ENCODE results near the gene PLEKHJ1.

Gene PLEKHJ1

DNA sequence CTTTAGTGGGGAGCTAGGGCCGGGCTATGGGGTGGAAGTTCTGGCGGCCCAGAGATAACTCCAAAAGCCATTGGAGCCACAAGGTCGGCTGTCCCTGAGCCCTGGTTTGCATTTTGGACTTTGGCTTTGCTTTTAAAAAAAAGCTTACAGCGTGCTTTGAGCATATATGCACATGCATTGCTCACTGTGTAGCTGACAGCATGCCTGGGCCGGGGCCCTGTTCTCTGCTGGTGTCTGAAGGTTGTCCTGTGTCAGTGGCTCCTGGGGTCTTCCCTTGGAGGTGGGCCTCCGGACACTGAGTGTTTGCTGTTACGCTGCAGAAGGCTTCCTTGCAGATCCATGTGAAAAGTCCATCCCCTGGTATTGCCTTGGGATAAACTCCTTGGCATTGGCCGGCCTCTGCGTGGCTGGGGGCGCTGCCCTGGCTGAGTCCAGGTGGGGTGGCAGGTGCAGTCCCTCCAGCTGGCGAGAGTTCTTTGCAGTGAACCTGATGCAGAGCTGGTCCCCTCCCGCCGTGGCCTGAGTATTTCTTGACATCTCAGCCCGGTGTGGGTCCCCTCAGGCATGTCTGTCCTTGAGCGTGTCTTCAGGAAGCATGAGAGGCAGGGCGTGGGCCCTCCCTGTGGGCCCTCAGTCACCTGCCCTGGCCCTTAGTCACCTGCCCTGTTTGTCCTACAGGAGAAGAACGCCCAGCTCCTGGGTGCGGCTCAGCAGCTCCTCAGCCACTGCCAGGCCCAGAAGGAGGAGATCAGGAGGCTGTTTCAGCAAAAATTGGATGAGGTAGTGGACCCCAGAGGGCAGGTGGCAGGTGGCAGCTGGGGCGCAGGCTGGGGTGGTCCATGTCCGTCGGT lies 23.0 kb downstream of the PLEKHJ1 start:
- no peak for DNase-seq (ENCODE audit: low spot score)

DNA sequence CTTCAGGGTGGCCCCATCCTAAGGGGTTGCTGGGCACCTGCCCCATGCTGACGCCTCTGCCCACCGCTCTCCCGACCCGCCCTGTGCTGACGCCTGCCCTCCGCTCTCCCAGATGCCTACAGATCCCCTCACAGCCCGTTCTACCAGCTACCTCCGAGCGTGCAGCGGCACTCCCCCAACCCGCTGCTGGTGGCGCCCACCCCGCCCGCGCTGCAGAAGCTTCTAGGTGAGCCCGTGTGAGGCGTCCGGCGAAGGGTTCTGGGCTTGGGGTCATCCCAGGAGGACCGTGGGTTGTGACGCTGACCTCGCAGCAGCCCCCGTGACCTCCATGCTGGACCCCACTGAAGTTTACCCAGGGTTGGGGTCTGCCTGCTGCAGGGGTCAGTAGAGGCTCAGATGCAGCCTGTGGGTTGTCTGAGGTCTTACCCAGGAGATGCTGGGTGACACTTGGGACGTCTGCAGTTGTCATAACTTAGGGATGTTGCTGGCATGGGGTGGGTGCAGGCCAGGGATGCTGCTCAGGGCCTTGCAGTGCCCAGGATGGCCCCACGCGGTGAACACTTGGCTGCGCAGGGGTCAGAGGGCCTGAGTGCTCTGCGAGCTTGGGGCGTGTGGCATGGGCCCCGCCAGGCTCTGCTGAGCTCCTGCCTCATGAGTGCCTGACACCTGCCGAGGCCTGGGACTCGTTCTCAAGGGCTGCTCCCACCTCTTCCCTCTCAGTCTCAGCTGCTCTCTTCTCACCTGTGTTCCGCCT lies 25.0 kb downstream of the PLEKHJ1 start:
- DNase-seq (ENCODE audit: low spot score): no peak
- TF ChIP-seq, protein P1, sequence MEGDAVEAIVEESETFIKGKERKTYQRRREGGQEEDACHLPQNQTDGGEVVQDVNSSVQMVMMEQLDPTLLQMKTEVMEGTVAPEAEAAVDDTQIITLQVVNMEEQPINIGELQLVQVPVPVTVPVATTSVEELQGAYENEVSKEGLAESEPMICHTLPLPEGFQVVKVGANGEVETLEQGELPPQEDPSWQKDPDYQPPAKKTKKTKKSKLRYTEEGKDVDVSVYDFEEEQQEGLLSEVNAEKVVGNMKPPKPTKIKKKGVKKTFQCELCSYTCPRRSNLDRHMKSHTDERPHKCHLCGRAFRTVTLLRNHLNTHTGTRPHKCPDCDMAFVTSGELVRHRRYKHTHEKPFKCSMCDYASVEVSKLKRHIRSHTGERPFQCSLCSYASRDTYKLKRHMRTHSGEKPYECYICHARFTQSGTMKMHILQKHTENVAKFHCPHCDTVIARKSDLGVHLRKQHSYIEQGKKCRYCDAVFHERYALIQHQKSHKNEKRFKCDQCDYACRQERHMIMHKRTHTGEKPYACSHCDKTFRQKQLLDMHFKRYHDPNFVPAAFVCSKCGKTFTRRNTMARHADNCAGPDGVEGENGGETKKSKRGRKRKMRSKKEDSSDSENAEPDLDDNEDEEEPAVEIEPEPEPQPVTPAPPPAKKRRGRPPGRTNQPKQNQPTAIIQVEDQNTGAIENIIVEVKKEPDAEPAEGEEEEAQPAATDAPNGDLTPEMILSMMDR (IDR thresholded peaks at IDR 0.05; ENCODE audit: extremely low read depth, insufficient read depth, missing control alignments): no peak
- in situ Hi-C loops (cut with MboI; ENCODE audit: low pct_unique_long_range_greater_than_20kb, low sequenced_read_pairs, unreplicated experiment): no loop called here

More for the DNA sequence above, 23.0 kb downstream of the PLEKHJ1 start:
- in situ Hi-C loops (cut with MboI; ENCODE audit: low pct_unique_long_range_greater_than_20kb, low sequenced_read_pairs, unreplicated experiment): no loop called here
- TF ChIP-seq, protein P1 (IDR thresholded peaks at IDR 0.05; ENCODE audit: extremely low read depth, insufficient read depth, missing control alignments): no peak

GRCh38 chr19:2210206-2210605 lies 25.9 kb downstream of the PLEKHJ1 start:
- in situ Hi-C loops (cut with MboI; ENCODE audit: low pct_unique_long_range_greater_than_20kb, low sequenced_read_pairs, unreplicated experiment): no loop called here
- TF ChIP-seq, protein P1 (IDR thresholded peaks at IDR 0.05; ENCODE audit: extremely low read depth, insufficient read depth, missing control alignments): no peak
- DNase-seq (ENCODE audit: low spot score): no peak

- in situ Hi-C loops (cut with MboI; ENCODE audit: low pct_unique_long_range_greater_than_20kb, low sequenced_read_pairs, unreplicated experiment): no loop called here
- no peak for DNase-seq (ENCODE audit: low spot score)
- TF ChIP-seq, protein P1 (IDR thresholded peaks at IDR 0.05; ENCODE audit: extremely low read depth, insufficient read depth, missing control alignments): no peak
These were observed 26.7 kb downstream of the PLEKHJ1 start for GRCh38 chr19:2209408-2209807.

DNA sequence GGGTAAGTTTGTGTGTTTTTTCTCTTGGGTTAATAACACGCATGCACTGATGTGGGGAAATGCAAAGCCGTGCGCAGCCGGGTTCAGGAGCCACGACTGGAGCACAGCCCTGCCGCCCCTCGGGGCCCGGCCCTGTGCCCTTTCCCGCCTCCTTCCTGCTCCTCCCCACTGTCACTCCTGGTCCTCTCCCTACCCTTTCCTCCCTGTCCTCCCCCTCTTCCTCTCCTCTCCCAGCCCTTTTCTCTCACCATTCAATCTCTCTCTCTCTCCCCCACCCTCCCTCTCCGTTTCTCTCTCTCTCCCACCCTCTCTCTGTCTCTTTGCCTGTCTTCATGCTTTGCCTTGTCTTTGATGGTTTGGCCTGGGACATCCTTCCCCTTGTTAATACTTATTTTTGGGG lies 27.2 kb downstream of the PLEKHJ1 start:
- in situ Hi-C loops (cut with MboI; ENCODE audit: low pct_unique_long_range_greater_than_20kb, low sequenced_read_pairs, unreplicated experiment): no loop called here
- TF ChIP-seq, protein P1 (IDR thresholded peaks at IDR 0.05; ENCODE audit: extremely low read depth, insufficient read depth, missing control alignments): no peak
- no peak for DNase-seq (ENCODE audit: low spot score)

DNA sequence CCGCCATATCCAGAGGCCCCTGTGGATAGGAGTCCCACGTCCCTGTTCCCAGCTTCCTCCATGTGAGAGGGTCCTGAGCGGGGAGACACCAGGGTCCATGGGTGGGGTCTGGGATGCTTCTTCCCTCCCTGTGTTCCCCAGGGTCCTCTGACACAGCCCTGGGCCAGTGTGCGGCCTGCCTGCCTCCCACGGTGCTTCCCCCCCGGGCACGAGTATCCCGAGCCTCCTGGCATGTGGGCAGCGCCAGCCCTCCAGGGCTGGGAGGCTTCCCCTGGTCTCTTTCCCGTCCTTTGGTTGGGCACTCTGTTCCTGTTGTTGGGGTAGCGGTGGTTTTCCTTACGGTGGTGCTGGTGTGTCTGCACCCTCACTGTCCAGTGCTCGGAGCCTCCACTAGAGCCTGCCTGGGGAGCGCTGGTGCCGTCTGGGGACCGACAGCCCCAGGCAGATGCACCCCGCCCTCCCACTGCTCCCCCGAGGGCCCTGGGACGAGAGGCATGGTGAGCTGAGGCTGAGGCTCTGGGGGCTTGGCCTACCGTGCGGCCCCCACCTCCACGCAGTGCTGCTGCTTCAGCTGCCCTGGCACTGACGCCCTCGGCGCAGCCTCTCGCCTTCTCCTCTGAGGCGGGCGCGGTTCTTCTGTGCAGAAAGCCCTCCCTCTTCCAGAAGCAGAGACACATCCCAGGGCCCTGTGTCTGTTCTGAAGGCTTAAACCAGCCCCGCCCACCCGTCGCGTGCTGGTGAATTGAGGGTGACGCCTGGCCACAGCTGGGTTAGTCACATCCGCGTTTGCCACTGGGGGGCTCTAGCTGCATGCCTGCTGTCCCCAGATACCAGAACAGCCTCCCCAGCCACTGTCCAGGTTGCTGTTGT lies 27.9 kb downstream of the PLEKHJ1 start:
- in situ Hi-C loops (cut with MboI; ENCODE audit: low pct_unique_long_range_greater_than_20kb, low sequenced_read_pairs, unreplicated experiment): no loop called here
- TF ChIP-seq, protein P1 (IDR thresholded peaks at IDR 0.05; ENCODE audit: extremely low read depth, insufficient read depth, missing control alignments): peak; percentile 32
- peak; percentile 80 for DNase-seq (ENCODE audit: low spot score)

All from GM13977 (cell line).